T-cell (primary cell): ENCODE measurements around the gene TBC1D25. TPM values are rescaled to one million over a fixed set of nuclear protein-coding genes. Genes with fewer than 3 reads are reported as not detected.

Source experiments
- ATAC-seq, 4 experiments: fragments of 200-7000 bp in 3 of 4; fragments of 150-1000 bp in 1 of 4; cut with Tn5 transposase; replicated peaks in 1 of 4; 1 replicate in 3 of 4; 2 replicates in 1 of 4; pipeline ENCODE4 v1.10.0; 2021; ENCODE audit warnings: moderate library complexity in 3 of 4, mild to moderate bottlenecking in 2 of 4, moderate number of reproducible peaks in 1 of 4
- CTCF ChIA-PET, 2 donors: fragments of 300-600 bp; sonication (Branson Sonifier 250); formaldehyde crosslinking; loops; one replicate each; lab custom pipeline; 2022; ENCODE audit warnings: antibody characterized with exemption in 2 of 2; lab: Charles Lee
- POLR2A ChIA-PET, 2 donors: fragments of 300-600 bp; sonication (Branson Sonifier 250); formaldehyde crosslinking; loops; one replicate each; lab custom pipeline; 2022; ENCODE audit warnings: antibody characterized with exemption in 2 of 2; lab: Charles Lee
- DNase-seq, 35 experiments: peaks; one replicate each; pipeline versions ENCODE4 v3.0.0 to v3.0.0-alpha.2; 2013 to 2023
- H3K27ac ChIP-seq: one replicate; pipeline ENCODE4 v1.5.1; 2013; ENCODE audit warnings: low read length
- H3K27me3 ChIP-seq, 2 experiments: replicated peaks in 1 of 2; 1 replicate in 1 of 2; 2 replicates in 1 of 2; pipeline versions ENCODE4 v1.6.1 to v1.7.0; 2013; ENCODE audit warnings: low read length in 1 of 2, mixed read lengths in 1 of 2; ENCODE audit not compliant: control insufficient read depth in 2 of 2, insufficient read depth in 2 of 2; ENCODE audit errors: extremely low read depth in 1 of 2
- H3K36me3 ChIP-seq, 2 donors: 1 replicate in 1 of 2; 2 replicates in 1 of 2; pipeline versions ENCODE4 v1.6.1 to v1.7.0; 2013; ENCODE audit warnings: low read length in 1 of 2; ENCODE audit not compliant: control insufficient read depth in 2 of 2, insufficient read depth in 1 of 2; ENCODE audit errors: extremely low read depth in 1 of 2
- H3K4me1 ChIP-seq, 2 experiments: 1 replicate in 1 of 2; 2 replicates in 1 of 2; pipeline versions ENCODE4 v1.6.1 to v1.7.0; 2013; ENCODE audit warnings: low read length in 2 of 2, mixed read lengths in 1 of 2; ENCODE audit not compliant: insufficient read depth in 2 of 2, control insufficient read depth in 1 of 2; ENCODE audit errors: extremely low read depth in 1 of 2
- H3K4me3 ChIP-seq, 2 donors: 1 replicate in 1 of 2; 2 replicates in 1 of 2; pipeline versions ENCODE4 v1.5.1 to v1.7.0; 2013; ENCODE audit warnings: mild to moderate bottlenecking in 2 of 2, low read length in 1 of 2, moderate library complexity in 1 of 2; ENCODE audit not compliant: control insufficient read depth in 1 of 2; ENCODE audit errors: extremely low read depth in 1 of 2
- H3K9me3 ChIP-seq: 2 replicates; pipeline ENCODE4 v1.7.0; 2013
- H3K27ac Mint-ChIP-seq, 2 donors: one replicate each; pipeline ENCODE4 v1.8.0; 2020 to 2021; ENCODE audit warnings: mild to moderate bottlenecking in 2 of 2, mixed read lengths in 2 of 2
- H3K27me3 Mint-ChIP-seq, 2 donors: one replicate each; pipeline ENCODE4 v1.8.0; 2021 to 2022; ENCODE audit warnings: mixed read lengths in 2 of 2
- H3K36me3 Mint-ChIP-seq: one replicate; pipeline ENCODE4 v1.8.0; 2021; ENCODE audit warnings: mixed read lengths
- H3K4me1 Mint-ChIP-seq, 3 donors: one replicate each; pipeline ENCODE4 v1.8.0; 2020 to 2022; ENCODE audit warnings: mixed read lengths in 3 of 3, mild to moderate bottlenecking in 1 of 3
- H3K4me3 Mint-ChIP-seq, 3 donors: one replicate each; pipeline ENCODE4 v1.8.0; 2020 to 2022; ENCODE audit warnings: mild to moderate bottlenecking in 3 of 3, mixed read lengths in 3 of 3, moderate library complexity in 3 of 3
- H3K9me3 Mint-ChIP-seq, 3 donors: one replicate each; pipeline ENCODE4 v1.8.0; 2020 to 2022; ENCODE audit warnings: mixed read lengths in 3 of 3
- WGBS: methylation state at CpG from one replicate; pipeline ENCODE4 v1.1.5; 2013; ENCODE audit warnings: missing lambda C conversion rate; ENCODE audit not compliant: insufficient coverage; 5-methylcytosine and 5-hydroxymethylcytosine counted together
- total RNA-seq, 35 experiments: library from RNA in 6 of 35; stranded (reverse) in 6 of 35; fragments of 120-200 nt in 1 of 35; gene quantifications; one replicate each; pipeline versions ENCODE4 v1.2.1 to v1.2.4 and lab custom pipeline; 2013 to 2026

TBC1D25 gene
- total RNA-seq, 5 donors from 2014 or later (not counting 1 experiment from before 2014, with no cell fraction given) = 27.0 to 30.6 (median 29.5) TPM

DNA sequence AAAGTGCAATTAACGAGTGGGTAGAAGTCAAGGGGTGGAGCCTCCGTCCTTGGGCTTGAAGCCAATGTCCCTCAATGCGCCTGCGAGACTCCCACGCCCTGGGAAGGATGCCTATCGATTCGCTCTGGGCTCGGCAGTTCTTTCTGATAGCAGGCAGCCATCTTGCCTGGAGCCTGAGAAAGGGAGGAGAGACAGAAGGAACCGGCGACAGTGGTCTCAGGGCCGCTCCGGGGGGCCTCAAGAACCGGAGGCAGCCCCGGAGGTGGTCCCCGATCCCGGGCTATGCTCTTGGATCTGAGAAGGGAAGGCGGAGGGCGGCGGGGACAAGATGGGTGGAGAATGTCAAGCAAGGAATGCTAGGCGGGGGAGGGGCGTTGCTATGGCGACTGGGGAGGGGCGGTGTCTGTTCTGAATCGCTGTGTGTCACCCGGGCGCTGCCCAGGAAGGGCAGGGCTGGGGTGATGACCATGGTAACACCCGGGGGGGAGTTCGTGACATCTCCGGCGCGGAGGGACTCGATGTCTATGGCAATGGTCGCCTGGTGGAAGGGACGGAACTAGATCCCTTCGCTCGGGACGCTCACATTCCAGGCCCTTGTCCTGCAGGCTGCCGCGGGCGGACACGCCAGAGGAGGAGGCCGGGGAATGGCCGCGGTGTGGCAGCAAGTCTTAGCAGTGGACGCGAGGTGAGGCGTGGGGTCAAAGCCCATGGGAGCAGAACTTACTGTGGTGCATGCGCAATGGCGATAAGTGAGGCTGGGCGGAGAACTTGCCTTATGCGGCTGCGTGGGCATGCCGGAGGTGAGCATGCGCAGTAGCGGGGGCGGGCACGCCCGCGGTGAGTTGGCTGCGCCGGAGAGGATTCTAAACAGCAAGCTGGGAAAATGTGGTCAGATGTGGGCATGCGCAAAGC is 58.1 kb downstream of the TBC1D25 start, which contains the start of gene WDR13:
WDR13 (plus strand) TSS at position 140 of the 912 bp plus-strand sequence; CDS start at position 645, 505 bp downstream.
- Histone ChIP-seq H3K36me3 (peaks cover 2 to 16% of the 10 kb centered on the region in 2 donors), H3K4me3 (peak within 1 kb of the TSS; percentile 55 to 93), H3K4me1 (peaks cover 0 to 16% of the 10 kb centered on the region in 2 experiments), H3K27ac (peak within 1 kb of the TSS; percentile 99), H3K9me3 (no peaks in the 10 kb centered on the region), H3K27me3 (no peaks in the 10 kb centered on the region)
- POLR2A ChIA-PET = no interaction called here
- H3K4me1 Mint-ChIP-seq = peaks cover 10 to 15% (median 14%) of the 10 kb centered on the region in 3 donors
- no peaks in the 10 kb centered on the region for H3K27me3 Mint-ChIP-seq
- no peaks in the 10 kb centered on the region for H3K36me3 Mint-ChIP-seq
- peak within 1 kb of the TSS; percentile 92 to 97 (median 95) for H3K4me3 Mint-ChIP-seq
- WGBS = 0% methylated on average over 17 of the region's 62 CpGs
- no peaks in the 10 kb centered on the region for H3K9me3 Mint-ChIP-seq
- DNase-seq (peak; percentile 78 to 93 (median 86)), ATAC-seq (peak; percentile 82 to 89 (median 86))
- H3K27ac Mint-ChIP-seq = peak within 1 kb of the TSS; percentile 99 to 100
- CTCF ChIA-PET = interaction anchor here in 1 of 2 donors (1.1 kb wide), 1 partner anchor 23 kb away, joined by 3 read pairs; the partner anchor contains the start of gene RBM3

DNA sequence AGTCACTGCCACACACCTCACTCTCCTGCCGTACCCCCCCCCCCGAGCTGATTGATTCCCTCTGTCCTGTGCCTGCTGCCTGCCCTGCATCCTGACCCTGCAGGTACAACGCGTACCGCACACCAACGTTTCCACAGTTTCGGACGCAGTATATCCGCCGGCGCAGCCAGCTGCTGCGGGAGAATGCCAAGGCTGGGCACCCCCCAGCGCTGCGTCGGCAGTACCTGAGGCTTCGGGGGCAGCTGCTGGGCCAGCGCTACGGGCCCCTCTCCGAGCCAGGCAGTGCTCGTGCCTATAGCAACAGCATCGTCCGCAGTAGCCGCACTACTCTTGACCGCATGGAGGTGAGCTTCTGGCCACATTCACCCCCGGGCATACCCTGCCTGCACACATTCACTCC is 59.1 kb downstream of the TBC1D25 start:
- peak overlapping the region; percentile 92 to 97 (median 95) for H3K4me3 Mint-ChIP-seq
- POLR2A ChIA-PET = no interaction called here
- no peak overlapping the region for H3K27ac Mint-ChIP-seq
- no peaks in the 10 kb centered on the region for H3K9me3 Mint-ChIP-seq
- H3K9me3 ChIP-seq = no peaks in the 10 kb centered on the region
- peak overlapping the region in 1 of 2 donors; percentile 93 for H3K4me3 ChIP-seq
- peaks cover 0 to 16% of the 10 kb centered on the region in 2 experiments for H3K4me1 ChIP-seq
- WGBS = 95% methylated on average over 16 of the region's 25 CpGs
- ATAC-seq = no peak
- CTCF ChIA-PET = interaction anchor here in 1 of 2 donors (1.1 kb wide), 1 partner anchor 24 kb away, joined by 3 read pairs; the partner anchor contains the start of gene RBM3
- peaks cover 3% of the 10 kb centered on the region for H3K36me3 Mint-ChIP-seq
- H3K27me3 Mint-ChIP-seq = no peaks in the 10 kb centered on the region
- H3K27me3 ChIP-seq = no peaks in the 10 kb centered on the region
- peak overlapping the region; percentile 99 for H3K27ac ChIP-seq
- no peak for DNase-seq
- peaks cover 10 to 15% (median 14%) of the 10 kb centered on the region in 3 donors for H3K4me1 Mint-ChIP-seq
- H3K36me3 ChIP-seq = peaks cover 2 to 16% of the 10 kb centered on the region in 2 donors

DNA sequence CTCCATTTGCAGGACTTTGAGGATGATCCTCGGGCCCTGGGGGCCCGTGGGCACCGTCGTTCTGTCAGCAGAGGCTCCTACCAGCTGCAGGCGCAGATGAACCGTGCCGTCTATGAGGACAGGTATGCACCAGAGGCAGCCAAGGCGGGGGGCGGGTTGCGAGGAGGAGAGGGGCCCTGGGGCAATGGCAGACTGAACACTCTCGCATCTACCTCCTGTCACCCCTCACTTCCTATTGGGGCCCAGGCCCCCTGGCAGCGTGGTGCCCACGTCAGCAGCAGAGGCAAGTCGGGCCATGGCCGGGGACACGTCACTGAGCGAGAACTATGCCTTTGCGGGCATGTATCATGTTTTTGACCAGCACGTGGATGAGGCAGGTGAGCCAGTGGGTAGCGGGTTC is 59.8 kb downstream of the TBC1D25 start:
- WGBS = 90% methylated on average over 2 of the region's 20 CpGs
- POLR2A ChIA-PET = no interaction called here
- H3K36me3 ChIP-seq = peaks cover 2 to 19% of the 10 kb centered on the region in 2 donors
- H3K9me3 ChIP-seq = no peaks in the 10 kb centered on the region
- H3K27ac Mint-ChIP-seq = no peak overlapping the region
- peaks cover 0 to 16% of the 10 kb centered on the region in 2 experiments for H3K4me1 ChIP-seq
- H3K4me3 Mint-ChIP-seq = peak overlapping the region in 1 of 3 donors; percentile 3
- no peak overlapping the region for H3K4me3 ChIP-seq
- CTCF ChIA-PET = no interaction called here
- H3K27me3 Mint-ChIP-seq = no peaks in the 10 kb centered on the region
- ATAC-seq = no peak
- peaks cover 5% of the 10 kb centered on the region for H3K36me3 Mint-ChIP-seq
- no peaks in the 10 kb centered on the region for H3K9me3 Mint-ChIP-seq
- H3K27me3 ChIP-seq = no peaks in the 10 kb centered on the region
- H3K4me1 Mint-ChIP-seq = peaks cover 10 to 15% (median 14%) of the 10 kb centered on the region in 3 donors
- no peak for DNase-seq
- no peak overlapping the region for H3K27ac ChIP-seq

DNA sequence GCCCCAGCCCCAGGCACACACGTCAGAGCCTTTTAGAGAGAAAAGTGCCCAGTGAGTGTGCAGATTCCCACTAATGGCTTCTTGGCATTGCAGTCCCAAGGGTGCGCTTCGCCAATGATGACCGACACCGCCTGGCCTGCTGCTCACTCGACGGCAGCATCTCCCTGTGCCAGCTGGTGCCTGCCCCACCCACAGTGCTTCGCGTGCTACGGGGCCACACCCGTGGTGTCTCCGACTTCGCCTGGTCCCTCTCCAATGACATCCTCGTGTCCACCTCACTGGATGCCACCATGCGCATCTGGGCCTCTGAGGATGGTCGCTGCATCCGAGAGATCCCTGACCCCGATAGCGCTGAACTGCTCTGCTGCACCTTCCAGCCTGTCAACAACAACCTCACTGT is 60.7 kb downstream of the TBC1D25 start:
- Histone ChIP-seq H3K4me1 (peaks cover 0 to 16% of the 10 kb centered on the region in 2 experiments), H3K9me3 (no peaks in the 10 kb centered on the region), H3K4me3 (no peak overlapping the region), H3K27ac (no peak overlapping the region), H3K36me3 (peaks cover 5 to 24% of the 10 kb centered on the region in 2 donors), H3K27me3 (no peaks in the 10 kb centered on the region)
- peaks cover 10 to 15% (median 14%) of the 10 kb centered on the region in 3 donors for H3K4me1 Mint-ChIP-seq
- H3K9me3 Mint-ChIP-seq = no peaks in the 10 kb centered on the region
- no peak for ATAC-seq
- 97% methylated on average over 10 of the region's 19 CpGs for WGBS
- no peak overlapping the region for H3K4me3 Mint-ChIP-seq
- H3K36me3 Mint-ChIP-seq = peaks cover 9% of the 10 kb centered on the region
- CTCF ChIA-PET = no interaction called here
- no peak for DNase-seq
- H3K27me3 Mint-ChIP-seq = no peaks in the 10 kb centered on the region
- POLR2A ChIA-PET = no interaction called here
- no peak overlapping the region for H3K27ac Mint-ChIP-seq

DNA sequence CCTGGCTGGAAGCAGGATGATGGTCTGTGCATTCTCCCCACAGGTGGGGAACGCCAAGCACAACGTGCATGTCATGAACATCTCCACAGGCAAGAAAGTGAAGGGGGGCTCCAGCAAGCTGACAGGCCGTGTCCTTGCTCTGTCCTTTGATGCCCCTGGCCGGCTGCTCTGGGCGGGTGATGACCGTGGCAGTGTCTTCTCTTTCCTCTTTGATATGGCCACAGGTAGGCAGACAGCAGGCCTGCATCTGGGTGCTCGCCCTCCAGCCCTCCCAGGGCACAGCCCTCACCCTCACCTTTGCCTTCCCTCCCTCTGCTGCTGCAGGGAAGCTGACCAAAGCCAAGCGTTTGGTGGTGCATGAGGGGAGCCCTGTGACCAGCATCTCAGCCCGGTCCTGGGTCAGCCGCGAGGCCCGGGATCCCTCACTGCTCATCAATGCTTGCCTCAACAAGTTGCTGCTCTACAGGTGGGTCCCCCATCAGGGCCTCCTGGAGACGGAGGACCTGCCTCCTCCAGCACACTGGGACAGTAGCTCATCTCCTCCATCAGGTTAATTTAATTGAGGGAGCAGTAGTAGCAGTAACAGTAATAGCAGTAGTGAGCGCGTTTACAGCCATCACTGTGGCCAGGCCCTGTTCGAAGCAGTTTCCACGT is 62.4 kb downstream of the TBC1D25 start:
- ATAC-seq = no peak
- H3K9me3 ChIP-seq = no peaks in the 10 kb centered on the region
- peaks cover 5 to 24% of the 10 kb centered on the region in 2 donors for H3K36me3 ChIP-seq
- H3K27ac Mint-ChIP-seq = no peak overlapping the region
- no peak for DNase-seq
- ChIA-PET CTCF (interaction anchor here (0.5 to 0.7 kb wide), 2 partner anchors 306 to 683 kb away, joined by 5 to 6 read pairs; no protein-coding TSS in a partner anchor), POLR2A (no interaction called here)
- WGBS = 100% methylated on average over 2 of the region's 17 CpGs
- H3K4me3 Mint-ChIP-seq = no peak overlapping the region
- H3K9me3 Mint-ChIP-seq = no peaks in the 10 kb centered on the region
- peaks cover 0 to 16% of the 10 kb centered on the region in 2 experiments for H3K4me1 ChIP-seq
- no peak overlapping the region for H3K27ac ChIP-seq
- H3K4me3 ChIP-seq = no peak overlapping the region
- H3K27me3 Mint-ChIP-seq = no peaks in the 10 kb centered on the region
- no peaks in the 10 kb centered on the region for H3K27me3 ChIP-seq
- peaks cover 10 to 15% (median 14%) of the 10 kb centered on the region in 3 donors for H3K4me1 Mint-ChIP-seq
- peaks cover 11% of the 10 kb centered on the region for H3K36me3 Mint-ChIP-seq

DNA sequence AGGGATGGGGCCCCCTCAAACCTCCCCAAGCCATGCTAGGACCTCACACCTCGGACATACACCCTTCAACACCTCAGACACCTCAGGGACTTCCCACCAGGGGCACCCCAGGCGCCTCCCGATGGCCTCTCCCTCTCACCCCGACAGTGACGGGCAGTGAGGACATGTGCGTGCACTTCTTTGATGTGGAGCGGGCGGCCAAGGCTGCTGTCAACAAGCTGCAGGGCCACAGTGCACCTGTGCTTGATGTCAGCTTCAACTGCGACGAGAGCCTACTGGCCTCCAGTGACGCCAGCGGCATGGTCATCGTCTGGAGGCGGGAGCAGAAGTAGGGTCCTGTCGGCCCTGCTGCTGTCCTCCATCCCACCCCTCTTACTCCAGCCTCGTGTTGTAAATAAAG is 65.2 kb downstream of the TBC1D25 start:
- Histone ChIP-seq H3K27ac (no peak overlapping the region), H3K36me3 (peaks cover 5 to 17% of the 10 kb centered on the region in 2 donors), H3K9me3 (no peaks in the 10 kb centered on the region), H3K27me3 (no peaks in the 10 kb centered on the region), H3K4me3 (no peak overlapping the region), H3K4me1 (no peaks in the 10 kb centered on the region)
- no peaks in the 10 kb centered on the region for H3K27me3 Mint-ChIP-seq
- ChIA-PET POLR2A (no interaction called here), CTCF (no interaction called here)
- ATAC-seq (no peak), DNase-seq (no peak)
- no CpG with 5 or more reads among the region's 16 CpGs for WGBS
- no peaks in the 10 kb centered on the region for H3K9me3 Mint-ChIP-seq
- H3K27ac Mint-ChIP-seq = no peak overlapping the region
- no peak overlapping the region for H3K4me3 Mint-ChIP-seq
- peaks cover 11% of the 10 kb centered on the region for H3K36me3 Mint-ChIP-seq
- H3K4me1 Mint-ChIP-seq = no peaks in the 10 kb centered on the region
